Measurements from ENCODE around the gene ASB13. TPM values are rescaled to one million over a fixed set of nuclear protein-coding genes. Genes with fewer than 3 reads are reported as not detected.

Gene ASB13
- polyA plus RNA-seq, 4 donors = 29.2 to 155 (median 71.0) TPM

GRCh38 chr10:5620966-5621365 lies 45.4 kb downstream of the ASB13 start:
- DNase-seq (no peak), FAIRE-seq (no peak)
- no peaks in the 10 kb centered on the region for H3K9me3 ChIP-seq (ENCODE audit: control insufficient read depth in 2 of 2, insufficient read depth in 1 of 2, low read depth in 1 of 2, low read length in 1 of 2)
- H3K27ac ChIP-seq (ENCODE audit: low read depth in 1 of 3, low read length in 2 of 3) = no peak overlapping the region
- peaks cover 0 to 4% (median 0%) of the 10 kb centered on the region in 3 donors for H3K36me3 ChIP-seq (ENCODE audit: control insufficient read depth in 3 of 3, insufficient read depth in 2 of 3, low read depth in 1 of 3, low read length in 3 of 3)
- 84 to 92% (median 85%) methylated on average over 16 of the region's 16 CpGs for WGBS, 3 donors
- no peak overlapping the region for H3K4me3 ChIP-seq (ENCODE audit: low read depth in 1 of 3, low read length in 3 of 3)
- H3K27me3 ChIP-seq (ENCODE audit: control insufficient read depth in 3 of 3, insufficient read depth in 3 of 3, low read length in 3 of 3) = peaks cover 0 to 2% (median 0%) of the 10 kb centered on the region in 3 donors
- peaks cover 0 to 27% (median 2%) of the 10 kb centered on the region in 3 donors for H3K4me1 ChIP-seq (ENCODE audit: control insufficient read depth in 3 of 3, insufficient read depth in 2 of 3, low read depth in 1 of 3, low read length in 2 of 3)

GRCh38 chr10:5620223-5620721 lies 46.1 kb downstream of the ASB13 start:
- no peaks in the 10 kb centered on the region for H3K9me3 ChIP-seq (ENCODE audit: control insufficient read depth in 2 of 2, insufficient read depth in 1 of 2, low read depth in 1 of 2, low read length in 1 of 2)
- H3K4me1 ChIP-seq (ENCODE audit: control insufficient read depth in 3 of 3, insufficient read depth in 2 of 3, low read depth in 1 of 3, low read length in 2 of 3) = peaks cover 0 to 27% (median 2%) of the 10 kb centered on the region in 3 donors
- H3K27ac ChIP-seq (ENCODE audit: low read depth in 1 of 3, low read length in 2 of 3) = no peak overlapping the region
- WGBS, 3 donors = 84 to 92% (median 86%) methylated on average over 11 of the region's 11 CpGs
- no peak overlapping the region for H3K4me3 ChIP-seq (ENCODE audit: low read depth in 1 of 3, low read length in 3 of 3)
- peaks cover 0 to 2% (median 0%) of the 10 kb centered on the region in 3 donors for H3K27me3 ChIP-seq (ENCODE audit: control insufficient read depth in 3 of 3, insufficient read depth in 3 of 3, low read length in 3 of 3)
- DNase-seq (no peak), FAIRE-seq (no peak)
- H3K36me3 ChIP-seq (ENCODE audit: control insufficient read depth in 3 of 3, insufficient read depth in 2 of 3, low read depth in 1 of 3, low read length in 3 of 3) = peaks cover 0 to 4% (median 0%) of the 10 kb centered on the region in 3 donors

- Histone ChIP-seq H3K9me3 (ENCODE audit: control insufficient read depth in 2 of 2, insufficient read depth in 1 of 2, low read depth in 1 of 2, low read length in 1 of 2) (no peaks in the 10 kb centered on the region), H3K36me3 (ENCODE audit: control insufficient read depth in 3 of 3, insufficient read depth in 2 of 3, low read depth in 1 of 3, low read length in 3 of 3) (peaks cover 0 to 4% (median 0%) of the 10 kb centered on the region in 3 donors), H3K27ac (ENCODE audit: low read depth in 1 of 3, low read length in 2 of 3) (no peak overlapping the region), H3K4me1 (ENCODE audit: control insufficient read depth in 3 of 3, insufficient read depth in 2 of 3, low read depth in 1 of 3, low read length in 2 of 3) (peaks cover 0 to 27% (median 2%) of the 10 kb centered on the region in 3 donors), H3K27me3 (ENCODE audit: control insufficient read depth in 3 of 3, insufficient read depth in 3 of 3, low read length in 3 of 3) (peaks cover 0 to 2% (median 0%) of the 10 kb centered on the region in 3 donors), H3K4me3 (ENCODE audit: low read depth in 1 of 3, low read length in 3 of 3) (no peak overlapping the region)
- no peak for FAIRE-seq
- DNase-seq = no peak
- WGBS, 3 donors = 75 to 78% (median 77%) methylated on average over 16 of the region's 16 CpGs
Measured at GRCh38 chr10:5619362-5620211, 46.8 kb downstream of the ASB13 start.

GRCh38 chr10:5618829-5619228 lies 47.6 kb downstream of the ASB13 start:
- DNase-seq (peak in 1 of 2 donors; percentile 55), FAIRE-seq (no peak)
- Histone ChIP-seq H3K9me3 (ENCODE audit: control insufficient read depth in 2 of 2, insufficient read depth in 1 of 2, low read depth in 1 of 2, low read length in 1 of 2) (no peaks in the 10 kb centered on the region), H3K36me3 (ENCODE audit: control insufficient read depth in 3 of 3, insufficient read depth in 2 of 3, low read depth in 1 of 3, low read length in 3 of 3) (peaks cover 0 to 4% (median 0%) of the 10 kb centered on the region in 3 donors), H3K27me3 (ENCODE audit: control insufficient read depth in 3 of 3, insufficient read depth in 3 of 3, low read length in 3 of 3) (peaks cover 0 to 2% (median 0%) of the 10 kb centered on the region in 3 donors), H3K27ac (ENCODE audit: low read depth in 1 of 3, low read length in 2 of 3) (peak overlapping the region in 1 of 3 donors; percentile 1), H3K4me1 (ENCODE audit: control insufficient read depth in 3 of 3, insufficient read depth in 2 of 3, low read depth in 1 of 3, low read length in 2 of 3) (peaks cover 0 to 32% (median 2%) of the 10 kb centered on the region in 3 donors), H3K4me3 (ENCODE audit: low read depth in 1 of 3, low read length in 3 of 3) (no peak overlapping the region)
- WGBS, 3 donors = 31 to 47% (median 37%) methylated on average over 12 of the region's 12 CpGs

- Histone ChIP-seq H3K27me3 (ENCODE audit: control insufficient read depth in 3 of 3, insufficient read depth in 3 of 3, low read length in 3 of 3) (peaks cover 0 to 2% (median 0%) of the 10 kb centered on the region in 3 donors), H3K27ac (ENCODE audit: low read depth in 1 of 3, low read length in 2 of 3) (peak overlapping the region in 1 of 3 donors; percentile 1), H3K4me1 (ENCODE audit: control insufficient read depth in 3 of 3, insufficient read depth in 2 of 3, low read depth in 1 of 3, low read length in 2 of 3) (peaks cover 0 to 31% (median 2%) of the 10 kb centered on the region in 3 donors), H3K4me3 (ENCODE audit: low read depth in 1 of 3, low read length in 3 of 3) (no peak overlapping the region), H3K9me3 (ENCODE audit: control insufficient read depth in 2 of 2, insufficient read depth in 1 of 2, low read depth in 1 of 2, low read length in 1 of 2) (no peaks in the 10 kb centered on the region), H3K36me3 (ENCODE audit: control insufficient read depth in 3 of 3, insufficient read depth in 2 of 3, low read depth in 1 of 3, low read length in 3 of 3) (peaks cover 0 to 4% (median 0%) of the 10 kb centered on the region in 3 donors)
- 73 to 85% (median 77%) methylated on average over 8 of the region's 8 CpGs for WGBS, 3 donors
- no peak for FAIRE-seq
- DNase-seq = no peak
Measured at GRCh38 chr10:5618042-5618441, 48.4 kb downstream of the ASB13 start.

- H3K4me3 ChIP-seq (ENCODE audit: low read depth in 1 of 3, low read length in 3 of 3) = no peak overlapping the region
- no peak for DNase-seq
- 94 to 98% (median 98%) methylated on average over 11 of the region's 11 CpGs for WGBS, 3 donors
- peaks cover 0 to 4% (median 0%) of the 10 kb centered on the region in 3 donors for H3K36me3 ChIP-seq (ENCODE audit: control insufficient read depth in 3 of 3, insufficient read depth in 2 of 3, low read depth in 1 of 3, low read length in 3 of 3)
- FAIRE-seq = no peak
- H3K9me3 ChIP-seq (ENCODE audit: control insufficient read depth in 2 of 2, insufficient read depth in 1 of 2, low read depth in 1 of 2, low read length in 1 of 2) = no peaks in the 10 kb centered on the region
- peaks cover 0 to 2% (median 0%) of the 10 kb centered on the region in 3 donors for H3K27me3 ChIP-seq (ENCODE audit: control insufficient read depth in 3 of 3, insufficient read depth in 3 of 3, low read length in 3 of 3)
- H3K27ac ChIP-seq (ENCODE audit: low read depth in 1 of 3, low read length in 2 of 3) = no peak overlapping the region
- peaks cover 0 to 28% (median 2%) of the 10 kb centered on the region in 3 donors for H3K4me1 ChIP-seq (ENCODE audit: control insufficient read depth in 3 of 3, insufficient read depth in 2 of 3, low read depth in 1 of 3, low read length in 2 of 3)
Measured at GRCh38 chr10:5617521-5617920, 48.9 kb downstream of the ASB13 start.

GRCh38 chr10:5616836-5617235 lies 49.6 kb downstream of the ASB13 start:
- DNase-seq (no peak), FAIRE-seq (no peak)
- H3K27me3 ChIP-seq (ENCODE audit: control insufficient read depth in 3 of 3, insufficient read depth in 3 of 3, low read length in 3 of 3) = peaks cover 0 to 2% (median 0%) of the 10 kb centered on the region in 3 donors
- WGBS, 3 donors = 58 to 69% (median 65%) methylated on average over 6 of the region's 6 CpGs
- no peak overlapping the region for H3K4me3 ChIP-seq (ENCODE audit: low read depth in 1 of 3, low read length in 3 of 3)
- H3K9me3 ChIP-seq (ENCODE audit: control insufficient read depth in 2 of 2, insufficient read depth in 1 of 2, low read depth in 1 of 2, low read length in 1 of 2) = no peaks in the 10 kb centered on the region
- no peak overlapping the region for H3K27ac ChIP-seq (ENCODE audit: low read depth in 1 of 3, low read length in 2 of 3)
- H3K4me1 ChIP-seq (ENCODE audit: control insufficient read depth in 3 of 3, insufficient read depth in 2 of 3, low read depth in 1 of 3, low read length in 2 of 3) = peaks cover 0 to 28% (median 2%) of the 10 kb centered on the region in 3 donors
- peaks cover 0 to 4% (median 0%) of the 10 kb centered on the region in 3 donors for H3K36me3 ChIP-seq (ENCODE audit: control insufficient read depth in 3 of 3, insufficient read depth in 2 of 3, low read depth in 1 of 3, low read length in 3 of 3)

GRCh38 chr10:5616046-5616445 lies 50.3 kb downstream of the ASB13 start:
- FAIRE-seq = no peak
- 85 to 94% (median 93%) methylated on average over 9 to 26 of the region's 26 CpGs for WGBS, 3 donors
- peaks cover 2 to 30% (median 2%) of the 10 kb centered on the region in 3 donors for H3K4me1 ChIP-seq (ENCODE audit: control insufficient read depth in 3 of 3, insufficient read depth in 2 of 3, low read depth in 1 of 3, low read length in 2 of 3)
- H3K27ac ChIP-seq (ENCODE audit: low read depth in 1 of 3, low read length in 2 of 3) = no peak overlapping the region
- no peak overlapping the region for H3K4me3 ChIP-seq (ENCODE audit: low read depth in 1 of 3, low read length in 3 of 3)
- H3K36me3 ChIP-seq (ENCODE audit: control insufficient read depth in 3 of 3, insufficient read depth in 2 of 3, low read depth in 1 of 3, low read length in 3 of 3) = peaks cover 0 to 4% (median 0%) of the 10 kb centered on the region in 3 donors
- DNase-seq = no peak
- no peaks in the 10 kb centered on the region for H3K9me3 ChIP-seq (ENCODE audit: control insufficient read depth in 2 of 2, insufficient read depth in 1 of 2, low read depth in 1 of 2, low read length in 1 of 2)
- H3K27me3 ChIP-seq (ENCODE audit: control insufficient read depth in 3 of 3, insufficient read depth in 3 of 3, low read length in 3 of 3) = peaks cover 0 to 2% (median 0%) of the 10 kb centered on the region in 3 donors
